ENCODE measurements around the gene CDH13.

Gene CDH13

GRCh38 chr16:83397601-83398291 lies 771.0 kb downstream of the CDH13 start:
- no peak for DNase-seq

- DNase-seq, result no peak
These were observed 773.5 kb downstream of the CDH13 start for GRCh38 chr16:83400234-83400633.

GRCh38 chr16:83402160-83402814 lies 775.5 kb downstream of the CDH13 start:
- no peak for DNase-seq

- no peak for DNase-seq
These were observed 776.2 kb downstream of the CDH13 start for GRCh38 chr16:83402967-83403366.

GRCh38 chr16:83403761-83404160 lies 777.0 kb downstream of the CDH13 start:
- no peak for DNase-seq

GRCh38 chr16:83404261-83404660 lies 777.5 kb downstream of the CDH13 start:
- DNase-seq, result no peak

- no peak for DNase-seq
These were observed 781.2 kb downstream of the CDH13 start for GRCh38 chr16:83407928-83408327.

- DNase-seq, result no peak
These were observed 782.6 kb downstream of the CDH13 start for GRCh38 chr16:83409347-83409746.

- DNase-seq, result no peak
These were observed 791.8 kb downstream of the CDH13 start for GRCh38 chr16:83418565-83418964.

GRCh38 chr16:83420206-83420760 lies 793.5 kb downstream of the CDH13 start:
- DNase-seq, result no peak

GRCh38 chr16:83433201-83433600 lies 806.4 kb downstream of the CDH13 start:
- DNase-seq, result no peak

- no peak for DNase-seq
These were observed 810.3 kb downstream of the CDH13 start for GRCh38 chr16:83437036-83437435.

GRCh38 chr16:83438326-83438725 lies 811.6 kb downstream of the CDH13 start:
- no peak for DNase-seq

- DNase-seq, result no peak
These were observed 812.6 kb downstream of the CDH13 start for GRCh38 chr16:83439412-83439811.

GRCh38 chr16:83441517-83441916 lies 814.7 kb downstream of the CDH13 start:
- DNase-seq, result no peak

GRCh38 chr16:83443972-83444371 lies 817.2 kb downstream of the CDH13 start:
- no peak for DNase-seq

- DNase-seq, result no peak
These were observed 820.8 kb downstream of the CDH13 start for GRCh38 chr16:83447560-83447959.

- no peak for DNase-seq
These were observed 823.1 kb downstream of the CDH13 start for GRCh38 chr16:83449861-83450260.

- DNase-seq, result no peak
These were observed 827.2 kb downstream of the CDH13 start for GRCh38 chr16:83453977-83454376.

- DNase-seq, result no peak
These were observed 828.9 kb downstream of the CDH13 start for GRCh38 chr16:83455716-83456115.

- DNase-seq, result no peak
These were observed 830.2 kb downstream of the CDH13 start for GRCh38 chr16:83456934-83457333.

GRCh38 chr16:83458612-83459011 lies 831.8 kb downstream of the CDH13 start:
- no peak for DNase-seq

- DNase-seq, result no peak
These were observed 838.2 kb downstream of the CDH13 start for GRCh38 chr16:83464991-83465390.

- no peak for DNase-seq
These were observed 843.6 kb downstream of the CDH13 start for GRCh38 chr16:83470416-83470815.

Measured in cerebellar nuclear complex (tissue), 1 donor.